NCI-H2107 treated with DMSO at 0.1 percent for 48 hours (cell line): ENCODE data around the gene EIF3L.

Experiments
- DNase-seq: peaks from one replicate; lab custom pipeline; 2025; ENCODE audit not compliant: unreplicated experiment; lab: John Stamatoyannopoulos, UW

The EIF3L gene

GRCh38 chr22:37850801-37851200 lies 1.6 kb downstream of the EIF3L start:
- DNase-seq = no peak

DNA sequence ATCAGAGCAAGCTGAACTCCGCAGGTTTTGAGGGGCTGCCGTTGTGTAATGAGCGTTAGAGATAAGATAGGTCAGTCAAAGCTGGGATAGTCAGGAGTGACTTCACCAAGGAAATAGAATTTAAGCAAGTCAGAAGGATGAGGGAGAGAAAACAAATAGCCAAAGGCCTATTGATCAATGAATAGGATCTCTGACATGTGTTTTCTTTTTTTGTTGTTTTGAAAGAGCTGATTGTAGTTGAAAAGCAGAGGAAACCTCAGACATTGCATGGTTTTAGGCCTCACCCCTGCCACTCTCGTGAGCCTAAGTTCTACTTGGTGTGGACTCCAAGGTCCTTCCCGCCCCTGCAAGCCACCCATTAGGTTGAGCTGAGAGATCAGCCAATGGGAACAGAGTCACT lies 3.2 kb downstream of the EIF3L start:
- DNase-seq = no peak

GRCh38 chr22:37854946-37855345 lies 5.7 kb downstream of the EIF3L start:
- DNase-seq = no peak

- DNase-seq = no peak
These were observed 6.2 kb downstream of the EIF3L start for GRCh38 chr22:37855462-37855861.

- DNase-seq = no peak
These were observed 11.7 kb downstream of the EIF3L start for GRCh38 chr22:37860796-37861421.

DNA sequence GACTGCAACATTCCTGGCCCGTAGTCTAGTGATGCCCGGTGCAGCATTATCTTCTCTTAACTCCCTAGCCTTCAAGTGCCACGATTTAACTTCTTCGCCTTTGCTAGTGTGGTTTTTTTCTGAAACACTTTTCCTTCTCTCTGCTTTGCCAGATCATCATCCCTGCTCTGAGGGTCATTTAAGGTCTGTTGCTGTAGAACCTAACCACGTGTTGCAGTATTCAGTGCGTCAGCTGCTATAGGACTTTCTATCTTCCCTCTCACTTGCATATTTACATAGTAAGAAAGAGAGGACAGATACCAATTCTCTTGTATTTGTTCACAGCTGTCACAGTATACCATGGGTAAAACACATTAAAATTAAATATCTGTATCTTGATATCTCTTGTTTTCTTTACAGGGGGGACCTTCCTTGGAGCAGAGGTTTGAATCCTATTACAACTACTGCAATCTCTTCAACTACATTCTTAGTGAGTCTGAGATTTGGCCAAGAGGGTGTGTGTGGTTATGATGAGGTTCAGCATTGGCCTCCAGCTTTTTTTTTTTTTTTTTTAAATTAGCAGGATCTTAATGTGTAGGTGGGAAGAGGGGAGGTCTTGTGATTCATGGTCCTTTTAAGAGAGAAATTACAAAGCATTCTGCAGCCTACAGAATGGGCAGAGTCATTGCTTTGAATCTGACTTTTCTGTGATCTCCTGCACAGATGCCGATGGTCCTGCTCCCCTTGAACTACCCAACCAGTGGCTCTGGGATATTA lies 13.5 kb downstream of the EIF3L start:
- DNase-seq = no peak

DNA sequence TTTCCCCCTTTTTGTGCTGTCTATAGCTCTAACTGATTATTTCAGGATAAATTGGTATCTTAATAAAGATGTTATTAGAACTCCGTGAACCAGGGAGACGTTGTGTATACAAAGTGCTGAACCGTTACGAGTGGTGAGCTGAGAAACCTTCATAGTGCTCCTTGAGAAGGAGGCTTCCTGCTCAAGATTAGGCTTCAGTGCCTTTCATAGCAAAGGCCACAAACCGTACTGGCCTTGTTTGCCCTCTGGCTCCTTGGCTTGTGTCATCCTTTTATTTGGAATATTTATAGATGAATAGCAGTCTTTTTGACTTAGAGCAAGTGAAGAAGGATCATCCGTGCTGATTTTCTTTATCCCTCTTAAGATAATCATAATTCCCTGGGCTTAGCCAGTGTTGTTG lies 16.3 kb downstream of the EIF3L start:
- DNase-seq = no peak

DNA sequence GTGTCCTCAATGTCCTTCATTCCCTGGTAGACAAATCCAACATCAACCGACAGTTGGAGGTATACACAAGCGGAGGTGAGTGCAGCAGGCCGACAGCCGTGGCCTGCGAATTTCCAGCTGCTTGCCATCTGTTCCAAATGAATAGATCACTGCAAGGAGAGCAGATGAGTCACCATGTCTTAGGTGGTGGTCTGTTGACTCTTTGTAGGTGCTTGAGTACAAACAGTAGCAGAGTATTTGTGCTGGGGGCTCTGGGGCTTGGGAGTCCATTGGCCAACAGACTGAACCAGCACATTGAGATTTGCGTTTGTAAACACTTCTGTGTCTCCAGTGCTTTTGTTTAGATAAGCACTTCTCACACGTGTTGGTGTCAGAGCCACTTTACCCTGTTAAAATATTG lies 21.1 kb downstream of the EIF3L start:
- DNase-seq = no peak

DNA sequence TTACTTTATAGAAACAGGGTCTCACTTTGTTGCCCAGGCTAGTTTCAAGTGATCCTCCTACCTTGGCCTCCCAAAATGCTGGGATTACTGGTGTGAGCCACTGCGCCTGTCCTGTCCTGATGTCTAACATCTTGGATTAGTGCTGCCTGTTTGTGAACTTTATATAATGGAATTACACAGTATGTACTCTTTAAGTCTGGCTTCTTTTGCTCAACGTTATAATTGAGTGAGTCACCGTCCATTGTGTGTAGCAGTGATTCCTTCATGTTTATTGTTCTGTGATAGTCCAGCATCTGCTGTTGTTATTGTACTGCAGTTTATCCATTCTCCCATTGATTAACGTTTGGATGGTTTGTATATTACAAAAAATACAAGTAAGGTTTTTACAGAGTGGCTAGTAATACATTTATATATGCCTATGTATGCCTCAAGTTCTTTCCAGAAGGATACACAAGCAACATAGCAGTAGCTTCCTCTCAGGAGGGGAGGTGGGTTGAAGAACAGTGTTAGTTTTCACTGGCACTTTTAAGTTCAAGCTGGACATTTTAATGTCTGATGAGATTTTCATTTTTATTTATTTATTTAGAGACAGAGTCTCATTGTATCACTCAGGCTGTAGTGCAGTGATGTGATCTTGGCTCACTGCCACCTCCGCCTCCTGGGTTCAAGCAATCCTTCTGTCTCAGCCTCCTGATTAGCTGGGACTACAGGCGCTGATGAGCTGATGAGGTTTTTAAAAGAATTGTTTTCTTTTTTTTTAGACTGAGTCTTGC lies 31.6 kb downstream of the EIF3L start:
- DNase-seq = no peak

DNA sequence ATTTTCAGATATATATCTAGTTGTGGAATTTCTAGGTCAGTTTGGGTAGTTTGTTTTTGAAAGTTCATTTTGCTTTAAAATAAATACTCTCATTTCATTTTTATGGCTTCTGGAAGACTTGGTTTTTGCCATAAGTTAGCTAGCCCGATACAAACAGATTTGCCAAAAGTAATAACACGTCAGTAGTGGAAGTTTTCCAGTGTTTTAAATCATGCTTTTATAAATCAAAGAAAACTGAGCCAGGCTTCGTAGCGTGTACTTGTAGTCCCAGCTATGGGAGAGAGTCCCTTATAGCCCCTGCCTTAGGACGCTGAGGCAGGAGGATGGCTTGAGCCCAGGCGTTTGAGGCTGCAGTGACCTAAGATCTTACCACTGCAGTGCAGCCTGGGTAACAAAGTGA lies 35.2 kb downstream of the EIF3L start:
- DNase-seq = no peak

DNA sequence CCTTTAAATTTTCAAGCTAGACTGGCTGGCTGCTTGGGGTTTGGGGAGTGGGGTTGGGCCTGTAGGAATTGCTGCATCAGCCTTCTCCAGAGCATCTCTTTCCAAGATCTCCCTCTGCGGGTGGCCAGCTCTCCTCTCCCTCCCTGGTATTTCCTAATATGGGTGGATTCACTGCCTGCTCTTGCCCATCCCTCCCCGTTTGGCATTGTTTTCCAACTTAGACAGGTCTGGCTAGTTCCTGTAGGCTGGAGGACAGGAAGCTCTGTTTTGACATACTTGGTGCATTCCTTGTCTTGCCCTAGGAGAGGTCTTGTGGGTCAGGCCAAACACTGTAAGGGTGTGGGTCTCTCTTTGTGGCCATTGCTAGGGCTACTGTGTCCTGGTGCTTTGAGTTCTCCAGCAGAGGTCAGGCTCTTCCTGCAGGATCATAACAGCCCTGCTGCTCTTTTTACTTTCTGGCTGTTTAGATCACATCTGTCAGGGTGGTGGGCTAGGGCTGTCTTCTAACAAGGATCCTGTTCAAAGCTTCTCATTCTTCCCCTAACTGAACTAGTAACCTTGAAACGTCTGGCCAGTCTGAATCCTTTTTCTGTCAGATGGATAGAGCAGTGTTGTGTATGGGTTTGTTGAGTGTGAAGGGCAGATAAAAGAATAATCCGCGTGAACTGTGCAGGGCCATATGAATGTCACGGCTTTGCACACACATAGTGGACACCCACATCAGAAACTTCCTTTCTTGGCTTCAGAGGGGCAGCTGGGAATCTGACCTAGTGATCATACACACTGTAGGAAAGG lies 38.6 kb downstream of the EIF3L start:
- no peak for DNase-seq

DNA sequence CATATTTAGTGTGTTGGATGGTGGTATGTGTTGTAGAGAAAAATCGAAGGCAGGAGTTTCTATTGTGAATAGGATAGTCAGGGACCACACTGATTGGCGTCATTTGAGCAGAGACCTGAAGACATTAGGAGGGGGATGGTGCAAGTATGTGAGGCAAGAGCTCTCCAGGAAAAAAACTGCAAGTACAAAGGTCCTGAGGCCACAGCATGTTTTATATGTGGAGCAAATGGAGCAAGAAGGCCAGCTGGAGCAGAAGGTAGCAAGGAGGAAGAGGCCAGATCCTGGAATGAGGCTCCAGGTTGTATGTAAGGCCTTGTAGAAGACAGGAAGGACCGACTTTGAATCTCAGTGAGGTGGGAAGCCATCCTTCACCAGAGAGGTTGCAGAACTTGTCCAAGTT lies 42.7 kb downstream of the EIF3L start:
- DNase-seq = no peak

DNA sequence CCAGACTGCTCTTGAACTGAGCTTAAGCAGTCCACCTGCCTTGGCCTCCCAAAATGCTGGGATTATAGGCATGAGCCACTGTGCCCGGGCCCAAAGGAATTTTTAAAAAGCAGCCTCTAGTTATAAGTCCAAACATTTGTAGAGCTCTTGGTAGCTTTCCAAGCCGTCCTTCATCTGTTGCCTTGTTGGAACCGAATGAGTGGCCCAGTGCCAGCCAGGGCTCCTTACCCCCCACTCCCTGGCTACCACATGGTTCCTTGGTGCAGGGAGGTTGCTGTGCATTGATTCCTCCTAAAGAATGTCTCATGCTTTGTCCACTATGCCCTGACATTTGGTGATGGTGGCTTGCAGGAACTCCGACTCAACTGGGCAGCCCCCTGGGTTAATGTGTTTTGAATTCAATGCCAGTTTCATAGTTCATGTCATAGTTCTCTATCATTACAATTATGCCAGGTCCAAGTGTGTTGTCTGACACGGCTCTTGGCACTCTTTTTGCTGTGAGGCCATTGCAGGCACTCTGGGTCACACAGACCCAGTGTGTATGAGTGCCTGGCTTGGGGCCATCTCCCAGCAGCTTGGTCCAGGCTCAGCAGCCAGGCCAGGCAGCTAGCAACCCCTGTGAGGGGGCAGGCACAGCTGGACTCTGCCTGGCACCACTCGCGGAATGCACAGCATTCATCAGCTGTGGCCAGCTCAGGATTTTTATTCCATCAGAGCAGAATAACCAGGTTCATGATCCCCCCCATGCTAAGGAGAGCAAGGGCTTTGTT lies 43.5 kb downstream of the EIF3L start:
- no peak for DNase-seq

GRCh38 chr22:37893583-37893983 lies 44.4 kb downstream of the EIF3L start:
- DNase-seq = no peak

GRCh38 chr22:37894939-37895670 lies 45.9 kb downstream of the EIF3L start:
- no peak for DNase-seq

- DNase-seq = no peak
These were observed 47.0 kb downstream of the EIF3L start for GRCh38 chr22:37896181-37896592.

DNA sequence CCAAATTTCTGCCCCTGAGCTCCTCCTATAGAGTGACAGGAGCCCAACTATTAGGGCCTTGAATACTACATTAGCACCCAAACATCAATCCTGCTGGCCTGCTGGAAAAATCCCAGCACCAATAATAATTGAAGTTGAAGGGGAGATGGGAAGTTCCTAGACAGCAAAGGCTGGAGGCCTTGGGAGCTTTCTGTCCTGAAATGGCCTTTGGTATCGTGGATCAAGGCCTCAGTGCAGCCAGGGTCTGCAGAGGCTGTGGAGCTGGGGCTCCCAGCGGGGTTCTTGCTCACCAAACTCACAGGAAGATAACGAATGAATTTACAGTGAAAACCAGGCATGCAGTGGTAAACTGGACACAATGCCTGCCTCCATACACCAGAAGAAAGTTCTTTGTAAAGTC lies 47.7 kb downstream of the EIF3L start:
- no peak for DNase-seq

GRCh38 chr22:37897807-37898206 lies 48.6 kb downstream of the EIF3L start:
- DNase-seq = no peak

- no peak for DNase-seq
These were observed 49.4 kb downstream of the EIF3L start for GRCh38 chr22:37898441-37899181.
